Measurements from ENCODE around the gene RBMS1. TPM values are rescaled to one million over a fixed set of nuclear protein-coding genes. Genes with fewer than 3 reads are reported as not detected.

Gene RBMS1
- total RNA-seq, 1 experiment from 2014 or later = 77.5 TPM

DNA sequence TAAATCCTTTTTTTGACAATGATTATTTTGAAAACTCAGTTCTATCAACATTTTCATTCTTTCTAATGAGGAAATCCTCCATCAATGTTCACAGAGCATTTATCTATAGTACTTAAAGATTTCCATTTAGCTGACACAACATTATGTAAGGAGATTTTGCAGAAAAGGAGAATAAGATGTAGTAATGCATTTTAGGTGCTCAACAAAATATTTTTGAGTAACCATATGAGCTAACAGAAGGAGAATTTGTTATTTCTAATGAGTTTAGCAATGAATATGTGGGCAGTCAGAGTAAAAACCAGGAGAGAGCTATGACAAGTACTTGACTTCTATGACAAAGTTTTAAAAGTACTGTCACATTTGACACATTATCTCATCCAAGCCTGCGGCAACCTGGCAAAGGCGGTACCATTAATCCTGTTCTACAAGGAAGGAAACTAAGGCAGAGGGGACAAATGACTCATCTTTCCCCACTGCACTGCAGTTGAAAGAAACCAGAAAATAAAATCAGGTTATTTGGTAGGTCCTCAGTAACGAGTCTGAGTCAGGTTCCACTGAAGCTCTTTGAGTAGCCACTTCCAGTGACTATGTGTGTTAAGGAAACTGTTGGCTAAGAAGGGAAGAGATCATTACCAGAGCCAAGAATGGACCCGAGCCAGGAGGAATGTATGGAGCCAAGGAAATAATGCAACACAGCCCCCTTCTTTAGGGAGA lies 159.4 kb downstream of the RBMS1 start:
- no CpG with 5 or more reads among the region's 4 CpGs for WGBS (ENCODE audit: extremely low coverage, insufficient read length, low lambda C conversion rate)
- peaks cover 4% of the 10 kb centered on the region for H3K79me2 ChIP-seq (ENCODE audit: insufficient read depth, low read length)
- no peak overlapping the region for H3K18ac ChIP-seq (ENCODE audit: insufficient read length, low read depth, low read length)
- H3K4ac ChIP-seq (ENCODE audit: low read depth, low read length) = no peak overlapping the region
- no peaks in the 10 kb centered on the region for H3K79me1 ChIP-seq (ENCODE audit: insufficient read depth, low read depth, low read length, poor library complexity, severe bottlenecking)
- H3K9me3 ChIP-seq (ENCODE audit: control insufficient read depth, low read depth, low read length) = no peaks in the 10 kb centered on the region
- H2BK120ac ChIP-seq (ENCODE audit: low read depth, low read length, poor library complexity, severe bottlenecking) = no peak overlapping the region
- no peak for DNase-seq
- no peak overlapping the region for H3K56ac ChIP-seq (ENCODE audit: insufficient read length, low read depth, low read length)
- no peak overlapping the region for H3K27ac ChIP-seq (ENCODE audit: insufficient read length, low read depth, low read length)
- H4K91ac ChIP-seq (ENCODE audit: insufficient read length, low read depth, low read length) = no peak overlapping the region
- no peaks in the 10 kb centered on the region for H3K23me2 ChIP-seq (ENCODE audit: insufficient read length, low read depth, low read length, poor library complexity, severe bottlenecking)
- H3K4me1 ChIP-seq (ENCODE audit: insufficient read depth, low read length) = peaks cover 4% of the 10 kb centered on the region; the same call in 1 of the 2 replicates
- no peak overlapping the region for H2BK5ac ChIP-seq (ENCODE audit: insufficient read length, low read length)
- H3K9ac ChIP-seq (ENCODE audit: extremely low read depth, insufficient read length, low read length) = no peak overlapping the region
- no peaks in the 10 kb centered on the region for H3K27me3 Mint-ChIP-seq (ENCODE audit: low read depth)
- H2BK20ac ChIP-seq (ENCODE audit: low read depth, low read length, poor library complexity, severe bottlenecking) = no peak overlapping the region
- H2BK15ac ChIP-seq (ENCODE audit: low read depth, low read length) = no peak overlapping the region
- H3K36me3 Mint-ChIP-seq (ENCODE audit: insufficient read depth in 1 of 3, low read depth in 3 of 3) = no peaks in the 10 kb centered on the region
- no peaks in the 10 kb centered on the region for H4K20me1 ChIP-seq (ENCODE audit: control insufficient read depth, insufficient read depth, insufficient read length)
- H3K4me3 Mint-ChIP-seq = no peak overlapping the region
- H3K4me2 ChIP-seq (ENCODE audit: insufficient read depth, insufficient read length, low read length) = no peak overlapping the region
- H3K4me1 Mint-ChIP-seq = peaks cover 18 to 27% of the 10 kb centered on the region in 2 experiments
- no peak overlapping the region for H3K23ac ChIP-seq (ENCODE audit: insufficient read length, low read depth, low read length)
- no peaks in the 10 kb centered on the region for H3K9me3 Mint-ChIP-seq
- H2AK5ac ChIP-seq (ENCODE audit: insufficient read length, low read length) = no peak overlapping the region
- H3K14ac ChIP-seq (ENCODE audit: insufficient read depth, low read length) = no peak overlapping the region
- H4K8ac ChIP-seq (replicated peaks; ENCODE audit: insufficient read length, low read depth, low read length) = no peak overlapping the region
- no peaks in the 10 kb centered on the region for H3K27me3 ChIP-seq (ENCODE audit: insufficient read depth, low read length)
- TF ChIP-seq, protein P1, sequence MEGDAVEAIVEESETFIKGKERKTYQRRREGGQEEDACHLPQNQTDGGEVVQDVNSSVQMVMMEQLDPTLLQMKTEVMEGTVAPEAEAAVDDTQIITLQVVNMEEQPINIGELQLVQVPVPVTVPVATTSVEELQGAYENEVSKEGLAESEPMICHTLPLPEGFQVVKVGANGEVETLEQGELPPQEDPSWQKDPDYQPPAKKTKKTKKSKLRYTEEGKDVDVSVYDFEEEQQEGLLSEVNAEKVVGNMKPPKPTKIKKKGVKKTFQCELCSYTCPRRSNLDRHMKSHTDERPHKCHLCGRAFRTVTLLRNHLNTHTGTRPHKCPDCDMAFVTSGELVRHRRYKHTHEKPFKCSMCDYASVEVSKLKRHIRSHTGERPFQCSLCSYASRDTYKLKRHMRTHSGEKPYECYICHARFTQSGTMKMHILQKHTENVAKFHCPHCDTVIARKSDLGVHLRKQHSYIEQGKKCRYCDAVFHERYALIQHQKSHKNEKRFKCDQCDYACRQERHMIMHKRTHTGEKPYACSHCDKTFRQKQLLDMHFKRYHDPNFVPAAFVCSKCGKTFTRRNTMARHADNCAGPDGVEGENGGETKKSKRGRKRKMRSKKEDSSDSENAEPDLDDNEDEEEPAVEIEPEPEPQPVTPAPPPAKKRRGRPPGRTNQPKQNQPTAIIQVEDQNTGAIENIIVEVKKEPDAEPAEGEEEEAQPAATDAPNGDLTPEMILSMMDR (conservative IDR thresholded peaks at IDR 0.05) = no peak
- no peak overlapping the region for H2AFZ ChIP-seq (ENCODE audit: low read length)
- no peak overlapping the region for H4K5ac ChIP-seq (ENCODE audit: insufficient read length, low read depth, low read length)
- H2BK12ac ChIP-seq (ENCODE audit: insufficient read length, low read depth, low read length) = no peak overlapping the region
- 0 out of 7 replicates have a peak overlapping the region, but pooled peaks of 1 of the 3 experiments have one; percentile 10 for H3K27ac Mint-ChIP-seq
- H3T11ph ChIP-seq (ENCODE audit: low read length) = no peak overlapping the region

All from H9 (cell line).